Measurements from ENCODE around the gene PCSK2.

Gene PCSK2

DNA sequence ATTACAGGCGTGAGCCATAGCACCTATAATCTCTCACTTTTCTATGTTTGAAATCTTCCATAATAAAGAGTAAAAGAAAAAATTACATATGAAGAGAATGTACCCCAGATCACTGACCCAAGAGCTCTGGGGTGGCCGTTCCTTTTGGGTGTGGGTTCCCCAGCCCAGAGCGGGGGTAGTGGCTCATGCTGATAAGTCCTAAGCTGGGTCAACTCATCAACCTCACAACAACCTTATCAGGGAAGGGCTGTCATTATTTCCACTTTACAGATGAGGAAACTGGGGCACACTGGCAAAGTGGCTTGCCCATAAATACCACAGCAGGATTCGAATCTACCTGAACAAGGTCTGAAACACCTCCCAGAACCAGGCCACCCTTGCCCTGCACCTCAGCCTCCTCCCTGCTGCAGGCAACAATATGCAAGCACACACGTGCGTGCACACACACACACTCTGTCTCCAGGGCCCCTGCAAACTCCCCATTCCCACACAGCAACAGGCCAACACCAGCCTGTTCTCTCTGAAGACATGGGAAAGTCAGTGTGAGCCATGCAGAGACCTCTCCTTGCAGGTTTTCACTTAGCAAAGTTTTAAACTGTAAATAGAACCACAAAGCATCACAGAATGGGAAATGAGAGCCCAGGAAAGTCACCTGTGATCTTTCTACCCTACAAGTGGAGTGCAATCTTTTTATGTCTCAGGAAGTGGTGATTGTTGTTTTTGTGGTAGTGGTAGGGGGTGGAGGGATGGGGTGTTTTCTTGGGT is 276.6 kb downstream of the PCSK2 start:
- DNase-seq (ENCODE audit: low spot score) = no peak
- TF ChIP-seq, protein P1, sequence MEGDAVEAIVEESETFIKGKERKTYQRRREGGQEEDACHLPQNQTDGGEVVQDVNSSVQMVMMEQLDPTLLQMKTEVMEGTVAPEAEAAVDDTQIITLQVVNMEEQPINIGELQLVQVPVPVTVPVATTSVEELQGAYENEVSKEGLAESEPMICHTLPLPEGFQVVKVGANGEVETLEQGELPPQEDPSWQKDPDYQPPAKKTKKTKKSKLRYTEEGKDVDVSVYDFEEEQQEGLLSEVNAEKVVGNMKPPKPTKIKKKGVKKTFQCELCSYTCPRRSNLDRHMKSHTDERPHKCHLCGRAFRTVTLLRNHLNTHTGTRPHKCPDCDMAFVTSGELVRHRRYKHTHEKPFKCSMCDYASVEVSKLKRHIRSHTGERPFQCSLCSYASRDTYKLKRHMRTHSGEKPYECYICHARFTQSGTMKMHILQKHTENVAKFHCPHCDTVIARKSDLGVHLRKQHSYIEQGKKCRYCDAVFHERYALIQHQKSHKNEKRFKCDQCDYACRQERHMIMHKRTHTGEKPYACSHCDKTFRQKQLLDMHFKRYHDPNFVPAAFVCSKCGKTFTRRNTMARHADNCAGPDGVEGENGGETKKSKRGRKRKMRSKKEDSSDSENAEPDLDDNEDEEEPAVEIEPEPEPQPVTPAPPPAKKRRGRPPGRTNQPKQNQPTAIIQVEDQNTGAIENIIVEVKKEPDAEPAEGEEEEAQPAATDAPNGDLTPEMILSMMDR (IDR thresholded peaks at IDR 0.05; ENCODE audit: extremely low read depth, missing control alignments) = no peak

DNA sequence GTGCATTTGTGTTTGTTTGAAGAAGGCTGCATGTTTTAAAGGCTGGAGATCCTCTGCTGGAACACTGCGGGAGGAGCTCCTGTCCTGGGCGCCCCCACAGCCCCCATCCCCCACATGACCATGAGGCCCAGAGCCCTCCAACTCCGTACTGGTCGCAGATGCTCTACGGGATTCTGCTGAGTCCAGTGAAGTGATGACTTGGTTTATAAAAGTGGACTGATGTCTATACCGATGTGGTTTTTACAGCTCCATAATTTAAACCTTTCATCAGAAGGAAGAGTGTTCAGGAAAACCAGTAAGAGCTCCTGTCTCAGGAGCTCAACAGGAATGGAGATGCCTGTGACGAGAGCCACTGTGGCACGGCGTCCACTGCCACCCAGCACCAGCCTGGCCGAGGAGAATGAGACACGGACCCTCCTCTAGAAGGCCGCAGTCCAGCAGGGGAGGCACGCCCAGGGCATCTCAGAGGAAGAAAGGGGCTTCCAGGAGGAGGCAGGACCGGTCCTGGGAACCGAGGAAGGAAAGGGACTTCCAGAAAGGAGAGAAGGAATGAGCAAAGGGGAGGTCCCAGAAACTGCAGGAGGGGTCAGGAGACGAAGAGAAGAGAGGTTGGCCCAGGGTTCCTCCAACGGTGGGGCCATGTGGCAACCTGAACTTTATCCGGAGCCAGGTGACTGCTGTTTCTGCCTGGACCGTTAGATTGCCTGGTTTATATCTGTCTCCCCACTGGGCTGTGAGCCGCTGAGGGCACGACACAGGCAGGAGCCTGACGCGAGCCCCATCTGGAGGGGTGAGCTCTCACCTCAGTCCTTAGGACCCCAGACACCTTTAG is 277.4 kb downstream of the PCSK2 start:
- peak; percentile 29 for DNase-seq (ENCODE audit: low spot score)
- TF ChIP-seq, protein P1 (IDR thresholded peaks at IDR 0.05; ENCODE audit: extremely low read depth, missing control alignments) = no peak

DNA sequence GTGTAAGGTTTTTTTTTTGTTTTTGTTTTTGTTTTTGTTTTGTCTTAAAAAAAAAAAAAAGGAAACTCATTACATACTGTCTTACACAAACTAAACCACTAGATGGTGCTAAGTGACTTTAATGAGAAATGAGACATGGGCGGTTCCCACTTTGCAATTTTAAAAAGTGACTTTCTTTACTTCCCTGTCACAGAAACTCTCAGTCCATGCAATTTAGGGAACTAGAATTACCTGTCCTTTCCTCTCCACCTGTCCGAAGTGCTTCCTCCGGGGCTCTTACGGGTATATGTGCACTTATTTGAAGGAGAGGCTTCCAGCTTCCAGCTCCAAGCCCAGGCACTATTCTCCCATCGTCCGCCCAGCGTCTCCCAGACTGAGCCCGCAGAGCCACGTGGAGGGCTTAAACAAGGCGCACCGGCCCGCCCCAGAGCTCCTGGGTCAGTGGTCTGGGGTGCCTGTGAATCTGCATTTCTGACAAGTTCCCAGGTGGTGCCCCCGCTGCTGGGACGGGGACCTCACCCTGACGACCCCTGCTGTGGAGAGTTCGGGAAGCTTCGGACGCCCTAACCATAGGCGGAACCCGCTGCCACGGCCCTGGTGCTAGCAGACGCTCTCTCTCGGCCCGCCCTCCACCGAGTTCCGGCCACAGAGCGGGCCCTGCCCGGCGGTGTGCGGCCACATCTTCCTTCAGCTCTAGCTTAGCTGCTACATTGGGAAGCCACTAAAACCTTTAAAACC is 278.2 kb downstream of the PCSK2 start:
- DNase-seq (ENCODE audit: low spot score) = peak; percentile 65
- TF ChIP-seq, protein P1 (IDR thresholded peaks at IDR 0.05; ENCODE audit: extremely low read depth, missing control alignments) = peak; percentile 29

DNA sequence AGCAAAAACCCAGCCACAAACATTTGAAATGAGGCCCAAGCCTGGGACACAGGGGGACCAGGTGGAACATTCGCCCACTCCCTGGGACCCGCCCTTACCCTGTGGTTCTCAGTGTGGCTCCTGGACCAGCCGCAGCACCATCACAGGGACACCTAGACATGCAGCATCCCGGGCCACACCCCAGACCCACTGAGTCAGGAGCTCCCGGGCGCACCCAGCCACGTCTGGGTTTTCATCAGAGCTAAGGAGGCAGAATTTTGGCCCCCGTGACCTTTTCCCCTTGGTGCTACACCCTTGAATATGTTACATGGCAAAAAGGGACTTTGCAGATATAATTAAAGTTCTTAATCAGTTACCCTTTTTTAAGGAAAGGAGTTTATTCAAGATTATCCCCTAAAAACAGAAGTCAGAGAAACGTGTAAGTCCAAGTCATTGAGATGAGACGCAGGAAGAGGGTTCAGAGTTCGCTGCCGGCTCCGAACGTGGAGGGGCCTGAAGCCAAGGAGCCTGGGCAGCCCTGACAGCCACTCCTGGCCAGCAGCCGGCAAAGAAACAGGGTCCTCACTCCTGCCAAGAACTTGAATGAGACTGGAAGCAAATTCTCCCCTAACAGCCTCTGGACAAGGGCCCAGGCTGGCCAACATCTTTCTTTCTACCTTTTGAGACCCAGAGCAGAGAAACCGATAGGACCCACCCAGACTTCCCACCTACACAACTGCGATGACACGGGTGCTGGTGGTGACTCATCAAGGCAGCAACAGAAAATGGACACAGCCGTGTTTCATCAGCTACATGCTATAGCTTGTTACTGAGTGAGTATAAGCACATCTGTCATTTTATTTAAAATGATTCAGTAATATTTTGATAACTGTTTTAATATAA is 279.0 kb downstream of the PCSK2 start:
- DNase-seq (ENCODE audit: low spot score) = no peak

DNA sequence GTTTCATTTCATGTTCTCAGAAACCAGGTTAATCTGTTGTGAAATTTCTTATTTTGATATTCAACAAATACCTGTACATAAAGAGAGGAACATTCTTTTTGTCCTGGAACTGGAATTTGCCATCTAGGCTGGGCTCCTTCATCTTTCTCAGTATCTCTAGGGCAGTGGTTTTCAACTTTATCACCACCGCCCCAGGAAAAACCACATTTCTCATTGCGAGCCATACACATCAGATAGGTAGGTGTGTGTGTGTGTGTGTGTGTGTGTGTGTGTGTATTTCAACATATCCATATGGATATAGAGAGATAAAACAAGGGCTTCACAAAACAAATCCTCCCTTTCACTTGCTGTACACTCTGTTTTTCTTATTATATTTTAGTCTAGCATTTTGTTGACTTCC is 280.2 kb downstream of the PCSK2 start:
- TF ChIP-seq, protein P1 (IDR thresholded peaks at IDR 0.05; ENCODE audit: extremely low read depth, missing control alignments) = no peak
- DNase-seq (ENCODE audit: low spot score) = no peak

More for the DNA sequence above, 279.0 kb downstream of the PCSK2 start:
- TF ChIP-seq, protein P1 (IDR thresholded peaks at IDR 0.05; ENCODE audit: extremely low read depth, missing control alignments) = no peak

DNA sequence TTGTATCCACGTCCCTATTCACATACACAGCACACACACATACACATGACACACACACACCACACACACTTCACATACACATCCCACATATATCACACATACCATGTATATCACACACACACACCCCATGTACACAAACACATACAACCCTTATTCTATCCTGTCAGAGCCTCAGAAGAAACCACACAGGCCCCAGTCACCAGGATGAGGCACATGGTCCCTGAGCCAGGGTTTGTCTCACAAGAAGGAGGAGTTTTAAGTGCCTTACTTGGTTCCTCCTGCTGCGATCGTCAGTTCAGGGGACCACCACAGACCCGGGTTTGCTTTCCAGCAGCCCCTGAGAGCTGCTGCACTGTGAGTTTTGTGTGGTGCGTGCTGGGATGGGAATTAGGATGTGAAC is 280.7 kb downstream of the PCSK2 start:
- TF ChIP-seq, protein P1 (IDR thresholded peaks at IDR 0.05; ENCODE audit: extremely low read depth, missing control alignments) = no peak
- DNase-seq (ENCODE audit: low spot score) = no peak

All from GM20000 (cell line).